ENCODE measurements around the gene HLA-DRA. TPM values are rescaled to one million over a fixed set of nuclear protein-coding genes. Genes with fewer than 3 reads are reported as not detected.

Gene HLA-DRA
- 1,088 and 1,231 TPM in 2 replicates for total RNA-seq (2014; rRNA removed; shearing (Covaris generic))
- 552 and 585 TPM in 2 replicates for total RNA-seq (2022)
- percentile 99 among the genes with signal in this experiment for Bru-seq, nascent RNA
- BruChase-seq, experiment 1, labeled RNA remaining after a 6-hour chase, result percentile 100 among the genes with signal in this experiment
- BruChase-seq, experiment 2, labeled RNA remaining after a 2-hour chase, result percentile 99 among the genes with signal in this experiment
- long read RNA-seq, transcript HLA-DRA-202 (5 exons, 1,280 nt), result major isoform, 322 of 387 reads
- long read RNA-seq, transcript HLA-DRA-201 (5 exons, 1,169 nt), result minor isoform, 5 of 387 reads
- long read RNA-seq, partial matches to known transcripts, result 53 of 387 reads
- long read RNA-seq, other reads (novel, unspliced or antisense), result 7 of 387 reads

GRCh38 chr6:32439602-32440214 is at the start of gene HLA-DRA:
Gene HLA-DRA, plus strand, starts transcription at chr6:32439887. Its CDS starts 64 bp downstream, at chr6:32439951.
- no TSS peak for BruUV-seq (replicated peaks)
- Histone ChIP-seq H3K27ac (ENCODE audit: low read depth, low read length, poor library complexity, severe bottlenecking) (peak within 1 kb of the TSS; percentile 88), H3K4me1 (ENCODE audit: insufficient read depth, low read length, poor library complexity, severe bottlenecking) (peaks cover 63% of the 10 kb centered on the region), H3K4me2 (ENCODE audit: low read length) (peak within 1 kb of the TSS; percentile 91), H3K4me3 (ENCODE audit: low read depth, low read length, poor library complexity, severe bottlenecking) (peak within 1 kb of the TSS; percentile 91), H3K9me3 (ENCODE audit: low read length) (no peaks in the 10 kb centered on the region), H3K9me2 (ENCODE audit: insufficient read depth, low read length) (no peaks in the 10 kb centered on the region), H3K79me2 (ENCODE audit: insufficient read depth, low read depth, low read length) (peaks cover 41% of the 10 kb centered on the region), H4K20me1 (ENCODE audit: insufficient read depth, low read length) (peaks cover 23% of the 10 kb centered on the region; the same call in 1 of the 2 replicates), H2AFZ (ENCODE audit: low read length) (peak within 1 kb of the TSS; percentile 95; the same call in 1 of the 2 replicates), H3K36me3 (ENCODE audit: insufficient read depth, low read length) (peaks cover 45% of the 10 kb centered on the region)
- DNase-seq (ENCODE audit: low spot score), result peak; percentile 89
- intact Hi-C loops (cut with micrococcal nuclease; ENCODE audit: unreplicated experiment), result loop anchor here (5.0 kb wide), 1 partner anchor 183 kb away; no protein-coding TSS in a partner anchor
- TF ChIP-seq CTCF (conservative IDR thresholded peaks at IDR 0.05; ENCODE audit: low read length) (no peak), EZH2phosphoT487 (IDR thresholded peaks at IDR 0.05; ENCODE audit: borderline replicate concordance, low read depth, low read length) (no peak)
- CTCF ChIA-PET (ENCODE audit: unreplicated experiment), result interaction anchor here (0.7 to 1.0 kb wide), 3 partner anchors 9 to 260 kb away, joined by 3 to 5 read pairs (median 4); no protein-coding TSS in a partner anchor
- POLR2A ChIA-PET, result interaction anchor here (0.7 to 1.7 kb wide), 10 partner anchors 9 to 428 kb away, joined by 3 to 5 read pairs (median 3); no protein-coding TSS in a partner anchor

GRCh38 chr6:32391505-32391904 is 48.2 kb upstream of the HLA-DRA start:
- BruUV-seq (replicated peaks), result no TSS peak
- intact Hi-C loops (cut with micrococcal nuclease; ENCODE audit: unreplicated experiment), result no loop called here

More at GRCh38 chr6:32391505-32391904, 48.2 kb upstream of the HLA-DRA start:
- ChIA-PET POLR2A (no interaction called here), CTCF (ENCODE audit: unreplicated experiment) (no interaction called here)
- Histone ChIP-seq H4K20me1 (ENCODE audit: insufficient read depth, low read length) (no peaks in the 10 kb centered on the region), H3K9me2 (ENCODE audit: insufficient read depth, low read length) (no peaks in the 10 kb centered on the region), H3K79me2 (ENCODE audit: insufficient read depth, low read depth, low read length) (no peaks in the 10 kb centered on the region), H3K36me3 (ENCODE audit: insufficient read depth, low read length) (no peaks in the 10 kb centered on the region), H3K4me3 (ENCODE audit: low read depth, low read length, poor library complexity, severe bottlenecking) (no peak overlapping the region), H3K27ac (ENCODE audit: low read depth, low read length, poor library complexity, severe bottlenecking) (no peak overlapping the region), H3K4me2 (ENCODE audit: low read length) (no peak overlapping the region), H3K4me1 (ENCODE audit: insufficient read depth, low read length, poor library complexity, severe bottlenecking) (peaks cover 28% of the 10 kb centered on the region), H2AFZ (ENCODE audit: low read length) (no peak overlapping the region), H3K9me3 (ENCODE audit: low read length) (no peaks in the 10 kb centered on the region)
- TF ChIP-seq EZH2phosphoT487 (IDR thresholded peaks at IDR 0.05; ENCODE audit: borderline replicate concordance, low read depth, low read length) (no peak), CTCF (conservative IDR thresholded peaks at IDR 0.05; ENCODE audit: low read length) (no peak)
- DNase-seq (ENCODE audit: low spot score), result no peak

Measured in OCI-LY7 (cell line).